ENCODE results near the gene NPHP4. TPM values are rescaled to one million over a fixed set of nuclear protein-coding genes. Genes with fewer than 3 reads are reported as not detected.

Gene NPHP4
- total and polyA plus RNA-seq, 10 of the 15 experiments (the other 5 are each of a cell fraction or from before 2014, with no cell fraction given): 0.16 to 10.5 (median 3.1) TPM

GRCh38 chr1:5895446-5896406 lies 96.5 kb downstream of the NPHP4 start:
- ATAC-seq: no peak
- ChIA-PET SMC1A (ENCODE audit: uncharacterized antibody, unreplicated experiment) (no interaction called here), CTCF (no interaction called here), POLR2A (no interaction called here), RAD21 (ENCODE audit: unreplicated experiment) (no interaction called here)
- Histone ChIP-seq H3K4me2 (ENCODE audit: control insufficient read depth, insufficient read depth) (no peak overlapping the region), H3K79me2 (ENCODE audit: control insufficient read depth, insufficient read depth, low read length) (no peaks in the 10 kb centered on the region), H3K27me3 (replicated peaks in 1 of 2; ENCODE audit: control insufficient read depth in 2 of 2, insufficient read depth in 2 of 2, low read length in 1 of 2) (no peaks in the 10 kb centered on the region), H3K9me3 (replicated peaks; ENCODE audit: control insufficient read depth, insufficient read depth, low read length) (no peaks in the 10 kb centered on the region), H2AFZ (ENCODE audit: control insufficient read depth, low read depth, low read length) (no peak overlapping the region), H3K36me3 (ENCODE audit: control insufficient read depth in 2 of 2, insufficient read depth in 2 of 2, low read length in 1 of 2) (no peaks in the 10 kb centered on the region; a peak in 1 of 4 replicates), H3K9ac (ENCODE audit: control insufficient read depth, insufficient read depth, low read length) (no peak overlapping the region), H3K4me1 (ENCODE audit: control insufficient read depth, insufficient read depth, low read length) (no peaks in the 10 kb centered on the region), H3K27ac (ENCODE audit: control insufficient read depth, insufficient read depth) (no peak overlapping the region), H3K4me3 (no peak overlapping the region), H4K20me1 (ENCODE audit: control insufficient read depth, insufficient read depth) (no peaks in the 10 kb centered on the region)
- in situ Hi-C loops (cut with MboI): no loop called here
- no peak for FAIRE-seq
- intact Hi-C loops (cut with micrococcal nuclease; ENCODE audit: unreplicated experiment): no loop called here
- no TSS peak for BruUV-seq (replicated peaks)
- TF ChIP-seq KLF5 (IDR thresholded peaks at IDR 0.05; ENCODE audit: partially characterized antibody): no peak
- no peak for TF ChIP-seq CHD2 (IDR thresholded peaks at IDR 0.05; ENCODE audit: borderline replicate concordance, low read depth, low read length)
- no peak for TF ChIP-seq STAT3 (IDR thresholded peaks at IDR 0.05; ENCODE audit: low read depth, low read length)
- TF ChIP-seq NR2F1 (conservative IDR thresholded peaks at IDR 0.05): no peak
- no peak for TF ChIP-seq ZNF622 (IDR thresholded peaks at IDR 0.05)
- no peak for TF ChIP-seq BHLHE40 (IDR thresholded peaks at IDR 0.05; ENCODE audit: borderline replicate concordance in 1 of 2, low read depth in 2 of 2, low read length in 1 of 2)
- no peak for TF ChIP-seq EZH2 (IDR thresholded peaks at IDR 0.05; ENCODE audit: borderline replicate concordance, control insufficient read depth, low read depth, low read length)
- TF ChIP-seq ZBED1 (IDR thresholded peaks at IDR 0.05; ENCODE audit: borderline replicate concordance): no peak
- no peak for TF ChIP-seq CBX5 (IDR thresholded peaks at IDR 0.05; ENCODE audit: low read depth)
- TF ChIP-seq LARP7 (IDR thresholded peaks at IDR 0.05): no peak
- no peak for TF ChIP-seq POU2F2 (IDR thresholded peaks at IDR 0.05; ENCODE audit: borderline replicate concordance, low read depth, low read length)
- TF ChIP-seq TCF3 (IDR thresholded peaks at IDR 0.05; ENCODE audit: borderline replicate concordance, insufficient read depth, low read depth, low read length): no peak
- no peak for TF ChIP-seq BCL3 (IDR thresholded peaks at IDR 0.05; ENCODE audit: borderline replicate concordance, insufficient read depth, low read depth, low read length, poor library complexity, severe bottlenecking)
- TF ChIP-seq MYC (IDR thresholded peaks at IDR 0.05; ENCODE audit: insufficient read depth, insufficient read length, insufficient replicate concordance, low read length, severe bottlenecking): no peak
- no peak for TF ChIP-seq TCF12 (IDR thresholded peaks at IDR 0.05; ENCODE audit: low read depth, low read length)
- 91% methylated on average over 30 of the region's 30 CpGs for WGBS (ENCODE audit: insufficient coverage, insufficient replicate concordance, low lambda C conversion rate, missing lambda C conversion rate)
- no peak for DNase-seq (ENCODE audit: low read depth, low spot score)

Data from GM12878 (cell line).